Measurements from ENCODE around the gene TCF7L2.

DNA sequence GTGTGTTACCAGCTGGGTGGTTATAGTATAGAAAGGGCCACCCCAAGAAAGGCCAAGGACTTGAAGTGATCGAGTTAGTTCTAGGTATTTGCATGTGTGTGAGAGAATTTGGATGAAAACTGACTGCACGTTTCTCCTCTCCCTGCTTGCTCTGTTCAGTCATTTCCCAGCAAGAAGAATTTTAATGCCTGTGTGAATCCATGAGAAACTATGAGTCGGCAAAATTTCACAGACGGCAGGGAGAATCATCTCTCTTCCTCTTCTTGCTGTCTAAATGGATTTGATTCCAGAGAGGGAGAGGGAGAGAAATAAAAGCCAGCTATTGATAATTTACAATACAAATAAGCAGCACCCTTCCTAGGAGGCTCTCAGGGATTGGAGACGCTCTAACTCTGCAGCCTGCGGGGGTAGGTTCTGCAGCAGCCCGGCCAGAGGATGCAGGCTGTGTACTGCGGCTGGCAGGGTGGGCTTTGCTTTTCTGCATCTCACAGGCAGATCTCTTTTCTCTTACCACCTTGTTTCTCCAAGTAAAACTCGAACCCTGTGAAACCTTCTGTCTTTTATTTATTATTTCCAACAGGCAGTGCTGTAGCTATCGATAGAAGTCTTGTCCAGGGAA lies 183.6 kb downstream of the TCF7L2 start:
- TF ChIP-seq POLR2AphosphoS5 (IDR thresholded peaks at IDR 0.05; ENCODE audit: low read depth, low read length) (no peak), TAF1 (IDR thresholded peaks at IDR 0.05; ENCODE audit: borderline replicate concordance, insufficient read depth, low read length) (no peak)
- TF ChIP-seq, protein P1, sequence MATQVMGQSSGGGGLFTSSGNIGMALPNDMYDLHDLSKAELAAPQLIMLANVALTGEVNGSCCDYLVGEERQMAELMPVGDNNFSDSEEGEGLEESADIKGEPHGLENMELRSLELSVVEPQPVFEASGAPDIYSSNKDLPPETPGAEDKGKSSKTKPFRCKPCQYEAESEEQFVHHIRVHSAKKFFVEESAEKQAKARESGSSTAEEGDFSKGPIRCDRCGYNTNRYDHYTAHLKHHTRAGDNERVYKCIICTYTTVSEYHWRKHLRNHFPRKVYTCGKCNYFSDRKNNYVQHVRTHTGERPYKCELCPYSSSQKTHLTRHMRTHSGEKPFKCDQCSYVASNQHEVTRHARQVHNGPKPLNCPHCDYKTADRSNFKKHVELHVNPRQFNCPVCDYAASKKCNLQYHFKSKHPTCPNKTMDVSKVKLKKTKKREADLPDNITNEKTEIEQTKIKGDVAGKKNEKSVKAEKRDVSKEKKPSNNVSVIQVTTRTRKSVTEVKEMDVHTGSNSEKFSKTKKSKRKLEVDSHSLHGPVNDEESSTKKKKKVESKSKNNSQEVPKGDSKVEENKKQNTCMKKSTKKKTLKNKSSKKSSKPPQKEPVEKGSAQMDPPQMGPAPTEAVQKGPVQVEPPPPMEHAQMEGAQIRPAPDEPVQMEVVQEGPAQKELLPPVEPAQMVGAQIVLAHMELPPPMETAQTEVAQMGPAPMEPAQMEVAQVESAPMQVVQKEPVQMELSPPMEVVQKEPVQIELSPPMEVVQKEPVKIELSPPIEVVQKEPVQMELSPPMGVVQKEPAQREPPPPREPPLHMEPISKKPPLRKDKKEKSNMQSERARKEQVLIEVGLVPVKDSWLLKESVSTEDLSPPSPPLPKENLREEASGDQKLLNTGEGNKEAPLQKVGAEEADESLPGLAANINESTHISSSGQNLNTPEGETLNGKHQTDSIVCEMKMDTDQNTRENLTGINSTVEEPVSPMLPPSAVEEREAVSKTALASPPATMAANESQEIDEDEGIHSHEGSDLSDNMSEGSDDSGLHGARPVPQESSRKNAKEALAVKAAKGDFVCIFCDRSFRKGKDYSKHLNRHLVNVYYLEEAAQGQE (IDR thresholded peaks at IDR 0.05; ENCODE audit: insufficient read depth in 1 of 2, low read depth in 2 of 2, low read length in 2 of 2), result no peak

Measured in PFSK-1 (cell line).